Activated naive CD8-positive, alpha-beta T cell treated with anti-CD3 and anti-CD28 coated beads, Interleukin-2, amount 50 U/mL, for 16 hours (primary cell): Measurements from ENCODE around the gene ERBB4.

Source experiments
- DNase-seq: peaks from one replicate; pipeline ENCODE4 v3.0.0-alpha.2; 2020; ENCODE audit warnings: low read depth, low spot score

The ERBB4 gene

DNA sequence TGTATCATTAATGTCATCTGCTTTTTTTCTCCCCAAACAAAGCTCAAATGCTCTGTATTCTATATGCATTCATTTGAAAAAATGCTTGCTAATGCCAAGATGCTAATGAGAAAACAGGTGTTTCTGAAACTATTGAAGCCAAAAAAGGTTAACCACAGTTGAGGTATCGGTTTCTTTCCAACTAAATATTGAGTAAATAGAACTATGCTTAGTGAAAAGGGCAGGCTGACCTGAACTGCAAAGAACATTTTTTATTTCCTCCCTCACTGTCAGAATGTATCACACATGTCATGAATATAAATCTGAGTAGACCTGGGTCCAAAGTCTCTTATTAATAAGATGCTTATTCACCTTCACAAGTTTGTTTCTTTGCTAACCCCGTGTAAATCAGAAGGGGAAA, 1115.6 kb downstream of the ERBB4 start:
- no peak for DNase-seq

GRCh38 chr2:211417544-211417943, 1121.1 kb downstream of the ERBB4 start:
- no peak for DNase-seq

GRCh38 chr2:211416373-211416772, 1122.2 kb downstream of the ERBB4 start:
- DNase-seq = no peak

DNA sequence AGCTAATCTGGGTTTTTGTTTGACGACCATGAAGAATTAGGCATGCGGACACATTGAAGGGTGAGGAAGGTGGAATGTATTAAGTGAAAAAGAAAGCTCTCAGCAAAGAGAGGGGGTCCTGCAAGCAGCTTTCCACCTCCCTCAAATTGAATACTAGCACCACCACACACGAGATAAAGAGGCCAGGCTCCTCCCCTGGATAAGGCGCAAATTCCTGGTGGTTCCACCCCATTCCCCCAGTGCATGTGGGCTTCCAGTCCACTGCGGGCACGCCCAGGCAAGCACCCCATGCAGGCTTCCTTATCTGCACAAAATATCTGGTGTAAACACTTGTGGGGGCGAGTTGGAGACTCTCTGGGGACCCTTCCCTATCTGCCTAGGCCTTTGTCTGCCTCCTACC, 1124.9 kb downstream of the ERBB4 start:
- DNase-seq = no peak

GRCh38 chr2:211408483-211408891, 1130.1 kb downstream of the ERBB4 start:
- DNase-seq = no peak

- no peak for DNase-seq
Measured at GRCh38 chr2:211407076-211407475, 1131.5 kb downstream of the ERBB4 start.

GRCh38 chr2:211405036-211405435, 1133.6 kb downstream of the ERBB4 start:
- DNase-seq = no peak

DNA sequence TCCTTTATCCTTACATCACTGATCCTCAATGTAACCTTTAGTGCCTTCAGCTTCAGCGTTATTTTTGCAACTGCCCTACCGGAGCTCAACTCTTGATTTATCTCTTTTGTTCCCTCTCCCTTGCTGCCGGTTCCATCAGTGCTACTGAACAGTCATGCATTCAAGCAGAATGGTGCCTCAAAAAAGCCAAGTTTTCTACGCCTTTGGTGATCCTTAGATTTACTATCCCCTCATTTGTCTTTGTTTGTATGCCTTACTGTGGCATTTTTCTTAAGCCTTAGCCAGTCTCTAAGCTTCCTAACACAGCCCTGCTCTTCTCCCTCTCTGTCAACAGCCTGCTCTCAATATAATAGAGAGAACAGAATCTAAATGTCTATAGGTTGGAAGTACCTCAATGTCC, 1134.5 kb downstream of the ERBB4 start:
- no peak for DNase-seq

- DNase-seq = no peak
Measured at GRCh38 chr2:211401328-211401727, 1137.3 kb downstream of the ERBB4 start.

- no peak for DNase-seq
Measured at GRCh38 chr2:211397764-211398163, 1140.8 kb downstream of the ERBB4 start.

DNA sequence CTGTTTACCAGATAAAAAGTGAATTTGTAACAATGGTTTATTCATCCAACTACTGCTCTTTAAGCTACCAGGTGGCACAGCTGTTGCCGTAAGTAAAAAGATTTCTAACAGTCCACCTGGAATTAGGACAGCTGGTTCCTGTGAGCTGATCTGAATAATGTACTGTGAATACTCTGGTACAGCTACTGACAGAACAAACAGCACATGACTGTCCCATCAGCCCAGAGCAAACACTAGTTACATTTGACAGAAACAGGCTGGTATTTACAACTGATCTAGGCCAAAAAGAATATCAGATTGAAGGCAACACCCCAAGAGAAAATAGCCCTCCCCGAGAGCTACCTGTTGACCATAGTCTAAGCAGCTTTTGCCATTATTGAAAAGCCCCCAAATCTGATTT, 1141.8 kb downstream of the ERBB4 start:
- DNase-seq = no peak

DNA sequence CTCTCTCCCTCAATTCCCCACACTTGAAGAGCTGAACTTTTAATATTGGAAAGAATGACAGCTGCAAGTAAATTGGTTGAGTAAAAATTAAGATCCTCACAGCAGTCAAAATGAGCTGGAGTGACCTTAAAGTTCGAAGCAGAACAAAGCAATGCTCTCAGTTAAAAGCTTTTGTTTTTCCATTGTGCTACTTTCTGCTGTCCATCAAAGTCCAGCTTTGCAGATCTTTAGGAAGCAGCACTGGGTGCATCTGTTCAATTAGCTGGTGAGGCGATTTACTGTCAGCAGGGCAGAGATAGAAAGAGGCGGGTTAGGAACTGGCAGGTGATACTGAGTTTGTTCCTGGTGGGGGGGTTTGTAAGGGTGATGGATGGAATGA, 1147.4 kb downstream of the ERBB4 start:
- no peak for DNase-seq

DNA sequence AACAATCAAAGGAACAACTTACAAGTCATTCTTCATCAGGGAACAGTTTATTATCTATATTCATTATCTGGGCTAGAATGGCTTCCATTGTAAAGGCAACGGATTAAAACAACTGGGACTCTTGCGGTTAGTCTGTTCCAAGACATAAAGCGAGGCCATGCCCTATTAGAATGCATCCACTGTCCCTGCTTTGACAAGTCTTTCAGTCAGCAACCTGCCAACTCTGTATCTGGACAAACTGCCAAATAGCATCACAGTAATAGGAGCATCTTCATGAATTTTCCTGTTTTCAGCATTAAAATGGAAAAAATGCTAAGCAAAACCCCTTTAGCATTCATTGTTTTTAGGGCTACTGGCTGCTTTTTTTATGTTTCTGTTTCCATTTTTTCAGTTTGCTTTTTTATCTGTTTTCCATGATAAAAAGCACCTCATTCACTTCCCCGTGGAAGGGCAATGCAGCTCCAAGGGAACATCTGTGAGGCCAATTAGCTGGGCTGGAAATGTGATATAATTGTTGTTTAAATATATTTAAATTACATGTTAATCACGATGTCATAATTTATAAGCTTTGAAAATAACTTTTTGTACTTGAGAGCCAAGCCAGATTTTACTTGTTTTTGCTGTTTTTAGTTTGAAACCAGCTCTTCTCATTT, 1147.9 kb downstream of the ERBB4 start:
- DNase-seq = no peak

GRCh38 chr2:211387734-211388133, 1150.9 kb downstream of the ERBB4 start:
- DNase-seq = no peak

DNA sequence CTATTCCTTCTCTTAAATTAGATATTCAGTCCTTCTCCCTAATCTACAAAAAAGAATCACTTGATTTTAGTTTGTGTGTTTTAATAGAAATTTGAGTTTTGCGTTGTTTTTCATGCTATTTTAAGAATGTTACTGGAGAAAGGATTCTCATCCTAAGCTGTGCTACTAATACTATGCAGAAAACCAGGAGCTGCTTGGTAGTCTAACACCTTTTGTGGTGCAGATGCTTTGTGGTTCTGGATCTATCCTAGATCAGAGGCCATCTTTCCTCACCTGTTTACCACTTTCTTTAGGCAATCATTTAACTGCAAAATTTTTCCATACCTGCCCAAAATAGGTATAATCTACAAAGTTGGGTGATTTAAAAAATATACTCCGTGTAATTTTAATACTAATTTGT, 1158.6 kb downstream of the ERBB4 start:
- no peak for DNase-seq

DNA sequence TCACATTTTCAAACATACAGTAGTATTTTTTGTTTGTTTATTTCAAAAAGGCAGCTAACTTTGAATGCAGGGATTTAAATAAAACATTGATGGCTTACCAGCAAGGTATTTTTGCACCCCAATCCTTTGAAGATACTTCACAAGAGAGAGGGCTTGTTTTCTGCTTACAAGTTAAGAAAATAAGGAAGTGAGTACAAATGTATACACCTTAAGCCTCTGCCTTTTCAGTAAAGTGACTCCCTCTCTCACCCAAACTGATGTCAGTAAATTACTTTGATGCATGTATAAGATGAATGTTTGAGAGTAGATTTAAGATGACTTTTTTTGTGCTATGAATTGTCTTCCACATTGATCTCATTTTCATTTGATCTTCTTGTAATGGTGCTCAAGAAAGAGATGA, 1162.2 kb downstream of the ERBB4 start:
- no peak for DNase-seq

DNA sequence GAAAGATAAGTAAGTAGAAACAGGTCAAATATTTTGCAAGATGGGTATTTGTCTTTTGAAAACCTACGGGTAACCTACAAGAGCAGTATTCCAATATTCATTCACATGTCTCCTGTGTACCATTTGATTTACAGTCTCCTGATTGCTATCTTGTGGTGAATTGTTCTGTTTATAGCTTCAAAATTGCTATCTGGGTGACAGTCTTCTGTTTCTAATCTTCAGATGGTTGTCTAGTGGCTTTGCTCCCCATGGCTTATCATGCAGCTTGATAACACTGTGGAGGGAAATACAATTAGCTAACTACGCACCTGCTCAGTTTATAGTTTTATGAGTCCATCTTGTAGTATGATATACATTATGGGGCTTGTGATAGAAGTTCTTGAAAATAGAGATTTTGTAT, 1165.4 kb downstream of the ERBB4 start:
- no peak for DNase-seq

DNA sequence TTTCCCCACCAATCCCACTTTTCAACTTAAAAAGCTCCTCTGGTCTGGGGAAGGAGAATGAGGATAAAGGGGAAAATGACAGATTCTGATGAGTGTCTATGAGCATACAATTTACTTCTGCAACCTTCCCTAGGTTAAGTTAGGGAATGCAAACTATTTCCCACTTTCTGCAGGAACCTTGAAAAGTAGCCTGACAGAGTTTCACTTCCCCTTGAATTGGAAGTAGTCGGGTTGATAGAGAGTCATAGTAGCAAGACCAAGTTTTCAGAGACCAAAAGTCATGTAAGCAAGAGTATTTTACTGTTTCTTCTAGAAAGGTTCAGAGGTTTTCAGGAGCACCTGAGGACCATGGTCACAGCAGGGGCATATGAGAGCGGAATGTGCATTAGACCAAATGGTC, 1167.1 kb downstream of the ERBB4 start:
- no peak for DNase-seq

DNA sequence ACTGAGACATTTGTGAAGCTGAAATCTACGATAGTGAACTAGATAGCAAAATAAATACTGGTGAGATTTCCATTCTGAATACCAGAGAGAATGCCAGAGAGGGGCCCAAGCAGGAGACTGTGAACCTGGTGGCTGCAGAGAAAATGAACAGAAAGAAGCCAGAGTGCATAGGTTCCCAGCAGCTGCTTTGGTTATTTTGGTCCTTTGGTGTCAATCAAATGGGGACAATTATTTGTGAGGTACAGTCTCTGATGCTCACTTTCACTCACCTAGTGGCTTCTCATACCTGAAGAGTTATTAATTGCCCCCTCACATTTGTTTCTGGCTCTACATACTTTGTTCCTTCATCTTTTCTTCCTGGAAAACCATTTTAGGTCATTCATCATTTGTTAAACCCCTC, 1170.1 kb downstream of the ERBB4 start:
- DNase-seq = no peak

- no peak for DNase-seq
Measured at GRCh38 chr2:211367711-211368110, 1170.9 kb downstream of the ERBB4 start.

DNA sequence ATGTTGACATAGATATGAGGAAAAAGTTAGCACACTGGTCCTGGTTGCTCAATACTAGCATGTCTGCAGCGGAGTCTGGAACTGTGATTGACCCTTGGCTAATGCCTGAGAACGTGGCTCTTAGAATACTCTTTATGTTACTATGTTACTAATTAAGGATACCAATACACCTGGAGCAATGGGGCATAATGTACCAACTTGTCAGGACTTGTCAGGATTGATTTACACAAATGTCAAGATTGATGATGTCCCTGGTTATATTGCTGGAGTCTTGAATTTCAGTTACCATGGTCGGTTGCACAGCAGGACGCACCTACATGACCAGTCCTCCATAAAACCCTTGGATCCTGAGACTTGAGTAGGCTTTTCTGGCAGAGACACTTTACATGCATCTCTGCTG, 1171.3 kb downstream of the ERBB4 start:
- no peak for DNase-seq

- no peak for DNase-seq
Measured at GRCh38 chr2:211364911-211365310, 1173.7 kb downstream of the ERBB4 start.

GRCh38 chr2:211361383-211361782, 1177.2 kb downstream of the ERBB4 start:
- DNase-seq = no peak

DNA sequence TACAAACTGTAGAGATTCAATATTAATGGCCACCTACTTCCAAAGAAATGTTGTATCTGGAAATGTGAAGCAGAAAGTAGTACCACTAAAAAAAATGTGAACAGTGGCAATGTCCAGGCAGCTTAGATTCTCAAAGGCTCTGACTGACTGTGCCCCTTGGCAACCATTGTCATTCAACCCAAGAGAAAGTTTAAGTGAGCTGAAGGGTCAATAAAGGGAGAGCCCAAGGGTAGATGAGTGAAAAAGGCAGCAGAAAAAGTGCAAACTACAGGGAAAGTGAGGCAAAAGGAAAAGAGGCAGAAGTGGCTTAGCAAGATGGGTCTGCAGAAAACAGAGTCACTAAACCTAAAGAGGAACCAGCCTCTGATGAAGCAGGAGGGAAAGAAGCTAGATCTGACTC, 1179.3 kb downstream of the ERBB4 start:
- no peak for DNase-seq
